ENCODE results near the gene GRAMD1B. TPM values are rescaled to one million over a fixed set of nuclear protein-coding genes. Genes with fewer than 3 reads are reported as not detected.

GRAMD1B gene
- total and polyA plus RNA-seq, 4 donors: 28.7 to 51.5 (median 45.9) TPM

DNA sequence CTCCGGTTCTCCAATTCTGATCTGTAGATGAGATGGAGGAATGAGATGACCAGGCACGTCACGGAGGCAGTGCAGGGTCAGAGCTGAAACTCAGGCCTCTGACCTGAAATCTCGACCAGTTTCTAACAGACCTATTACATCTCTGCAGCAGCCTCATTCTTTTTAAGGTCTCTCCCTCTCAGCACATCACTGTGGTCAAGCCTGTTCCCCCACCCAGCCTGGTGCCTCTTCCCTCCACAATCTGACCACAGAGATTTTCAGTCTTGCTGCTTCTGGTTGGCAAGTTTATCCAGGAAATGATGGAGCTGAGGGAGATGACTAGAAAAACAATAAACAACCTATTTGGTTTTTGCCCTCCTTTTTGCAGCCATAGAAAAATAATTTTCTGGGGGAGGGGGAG lies 9.5 kb downstream of the GRAMD1B start:
- no peak overlapping the region for H3K4me3 ChIP-seq (ENCODE audit: low read depth, low read length)
- no peaks in the 10 kb centered on the region for H3K9me3 ChIP-seq (ENCODE audit: control insufficient read depth, insufficient read depth, low read length)
- H3K27me3 ChIP-seq (ENCODE audit: control insufficient read depth, insufficient read depth, low read length): no peaks in the 10 kb centered on the region
- no peak for DNase-seq (ENCODE audit: low read depth in 4 of 6, low spot score in 6 of 6)
- no peak overlapping the region for H3K27ac ChIP-seq (ENCODE audit: low read depth, low read length)
- H3K36me3 ChIP-seq (ENCODE audit: control insufficient read depth, insufficient read depth, low read length): no peaks in the 10 kb centered on the region
- WGBS (ENCODE audit: insufficient coverage): 72% methylated on average over 4 of the region's 4 CpGs
- H3K4me1 ChIP-seq (ENCODE audit: control insufficient read depth, insufficient read depth, low read length): peaks cover 4% of the 10 kb centered on the region

DNA sequence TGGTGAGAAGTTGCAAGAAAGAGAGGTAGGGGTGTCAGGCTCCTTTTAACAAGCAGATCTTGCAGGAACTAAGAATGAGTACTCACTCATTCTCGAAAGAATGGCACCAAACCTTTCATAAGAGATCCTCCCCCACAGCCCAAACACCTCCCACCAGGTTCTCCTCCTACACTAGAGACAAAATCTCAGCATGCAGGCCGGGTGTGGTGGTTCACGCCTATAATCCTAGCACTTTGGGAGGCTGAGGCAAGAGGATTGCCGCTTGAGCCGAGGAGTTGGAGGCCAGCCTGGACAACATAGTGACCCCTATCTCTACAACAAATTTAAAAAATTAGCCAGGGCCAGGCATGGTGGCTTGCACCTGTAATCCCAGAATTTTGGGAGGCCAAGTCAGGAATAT lies 11.1 kb downstream of the GRAMD1B start:
- Histone ChIP-seq H3K27me3 (ENCODE audit: control insufficient read depth, insufficient read depth, low read length) (no peaks in the 10 kb centered on the region), H3K4me3 (ENCODE audit: low read depth, low read length) (no peak overlapping the region), H3K27ac (ENCODE audit: low read depth, low read length) (no peak overlapping the region), H3K36me3 (ENCODE audit: control insufficient read depth, insufficient read depth, low read length) (peaks cover 4% of the 10 kb centered on the region), H3K9me3 (ENCODE audit: control insufficient read depth, insufficient read depth, low read length) (no peaks in the 10 kb centered on the region), H3K4me1 (ENCODE audit: control insufficient read depth, insufficient read depth, low read length) (peaks cover 4% of the 10 kb centered on the region)
- 96% methylated on average over 5 of the region's 5 CpGs for WGBS (ENCODE audit: insufficient coverage)
- DNase-seq (ENCODE audit: low read depth in 4 of 6, low spot score in 6 of 6): no peak

DNA sequence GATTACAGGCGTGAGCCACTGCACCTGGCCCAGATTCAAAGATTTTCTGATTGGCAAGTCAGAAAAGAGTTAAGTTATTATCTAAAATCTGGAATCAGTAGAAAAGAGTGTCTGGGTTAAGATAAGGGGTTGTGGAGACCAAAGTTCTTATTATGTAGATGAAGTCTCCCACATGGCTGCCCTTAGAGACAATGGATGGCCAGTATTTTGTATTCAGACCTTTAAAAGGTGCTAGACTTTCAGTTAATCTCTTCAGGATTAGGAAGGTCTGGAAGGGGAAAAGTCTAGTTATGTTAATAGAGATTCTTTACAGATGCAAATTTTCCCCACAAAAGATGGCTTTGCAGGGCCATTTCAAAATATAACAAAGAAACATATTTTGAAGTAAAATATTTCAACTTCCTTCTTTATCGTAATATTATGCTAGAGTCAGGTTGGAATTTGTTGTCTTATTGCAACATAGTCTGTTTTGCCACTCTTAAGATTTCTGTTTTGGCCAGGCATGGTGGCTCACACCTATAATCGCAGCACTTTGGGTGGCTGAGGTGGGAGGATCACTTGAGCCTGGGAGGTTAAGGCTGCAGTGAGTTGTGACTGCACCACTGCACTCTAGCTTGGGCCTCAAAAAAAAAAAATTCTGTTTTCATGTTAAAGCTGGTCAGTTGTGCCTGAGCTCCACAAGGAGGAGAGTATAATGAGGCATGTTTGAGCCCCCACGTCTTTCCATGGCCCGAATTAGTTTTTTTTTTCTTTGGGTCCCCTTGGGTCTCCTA lies 14.0 kb downstream of the GRAMD1B start:
- Histone ChIP-seq H3K27ac (ENCODE audit: low read depth, low read length) (no peak overlapping the region), H3K27me3 (ENCODE audit: control insufficient read depth, insufficient read depth, low read length) (no peaks in the 10 kb centered on the region), H3K4me3 (ENCODE audit: low read depth, low read length) (no peak overlapping the region), H3K9me3 (ENCODE audit: control insufficient read depth, insufficient read depth, low read length) (no peaks in the 10 kb centered on the region), H3K36me3 (ENCODE audit: control insufficient read depth, insufficient read depth, low read length) (peaks cover 4% of the 10 kb centered on the region), H3K4me1 (ENCODE audit: control insufficient read depth, insufficient read depth, low read length) (no peaks in the 10 kb centered on the region)
- DNase-seq (ENCODE audit: low read depth in 4 of 6, low spot score in 6 of 6): no peak
- 93% methylated on average over 4 of the region's 5 CpGs for WGBS (ENCODE audit: insufficient coverage)

DNA sequence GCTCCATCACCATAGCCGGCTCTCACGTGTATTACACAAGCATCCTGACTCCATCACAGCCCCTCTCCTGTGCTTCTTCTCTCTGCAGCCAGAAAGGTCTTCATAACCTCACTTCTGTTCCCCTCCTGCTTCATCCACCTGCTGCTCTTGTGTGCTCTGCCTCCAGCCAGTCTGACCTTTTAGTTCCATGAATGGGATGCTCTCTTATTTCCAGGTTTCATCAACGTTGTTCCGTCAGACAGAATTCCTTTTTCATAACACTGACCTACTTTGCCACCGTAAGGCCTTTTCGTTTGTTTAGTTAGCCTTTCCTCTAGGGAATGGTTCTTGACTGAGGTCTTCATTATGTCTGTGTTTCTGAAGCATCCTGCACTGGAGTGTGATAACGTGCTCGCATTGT lies 18.8 kb downstream of the GRAMD1B start:
- 53% methylated on average over 3 of the region's 8 CpGs for WGBS (ENCODE audit: insufficient coverage)
- Histone ChIP-seq H3K27me3 (ENCODE audit: control insufficient read depth, insufficient read depth, low read length) (no peaks in the 10 kb centered on the region), H3K27ac (ENCODE audit: low read depth, low read length) (no peak overlapping the region), H3K4me3 (ENCODE audit: low read depth, low read length) (no peak overlapping the region), H3K9me3 (ENCODE audit: control insufficient read depth, insufficient read depth, low read length) (no peaks in the 10 kb centered on the region), H3K4me1 (ENCODE audit: control insufficient read depth, insufficient read depth, low read length) (peaks cover 7% of the 10 kb centered on the region), H3K36me3 (ENCODE audit: control insufficient read depth, insufficient read depth, low read length) (peaks cover 4% of the 10 kb centered on the region)
- peak in 1 of 6 donors; percentile 32 for DNase-seq (ENCODE audit: low read depth in 4 of 6, low spot score in 6 of 6)

DNA sequence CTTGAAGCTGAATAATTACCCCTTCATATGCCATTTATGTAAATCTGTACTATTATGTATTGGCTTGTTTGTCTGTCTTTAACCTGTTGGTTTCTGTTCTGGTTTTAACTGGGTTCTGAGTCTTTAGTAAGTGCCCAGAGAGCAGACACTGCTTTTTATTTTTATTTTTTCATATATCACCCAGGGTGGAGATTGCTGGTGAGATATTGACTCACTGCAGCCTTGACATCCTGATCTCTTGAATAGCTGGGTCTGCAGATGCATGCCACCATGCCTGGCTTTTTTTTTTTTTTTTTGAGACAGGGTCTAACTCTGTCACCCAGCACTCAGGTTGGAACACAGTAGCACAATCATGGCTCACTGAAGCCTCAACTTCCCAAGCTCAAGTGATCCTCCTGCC lies 19.4 kb downstream of the GRAMD1B start:
- peaks cover 7% of the 10 kb centered on the region for H3K4me1 ChIP-seq (ENCODE audit: control insufficient read depth, insufficient read depth, low read length)
- no peak overlapping the region for H3K27ac ChIP-seq (ENCODE audit: low read depth, low read length)

DNA sequence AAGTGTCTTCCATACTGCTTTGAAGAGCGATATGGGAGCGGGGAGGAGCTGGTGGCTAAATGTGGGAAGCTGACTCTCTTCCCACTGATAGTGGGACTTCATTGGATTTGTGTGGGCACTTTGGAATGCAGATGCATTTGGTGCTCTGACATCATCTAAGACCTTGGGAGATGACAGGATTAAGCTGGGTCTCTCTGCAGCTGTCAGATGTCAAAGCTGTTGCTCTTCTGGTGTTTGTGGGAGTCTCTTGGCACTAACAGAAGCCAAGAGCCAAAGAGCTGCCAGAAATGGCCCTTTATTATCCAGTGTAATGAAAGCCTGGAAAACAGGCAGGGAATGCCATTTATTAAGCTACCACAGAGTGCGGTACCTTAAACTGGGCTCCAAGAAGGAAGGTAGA lies 20.6 kb downstream of the GRAMD1B start:
- WGBS (ENCODE audit: insufficient coverage): 91% methylated on average over 2 of the region's 3 CpGs
- Histone ChIP-seq H3K9me3 (ENCODE audit: control insufficient read depth, insufficient read depth, low read length) (no peaks in the 10 kb centered on the region), H3K4me3 (ENCODE audit: low read depth, low read length) (no peak overlapping the region), H3K36me3 (ENCODE audit: control insufficient read depth, insufficient read depth, low read length) (peaks cover 2% of the 10 kb centered on the region), H3K27ac (ENCODE audit: low read depth, low read length) (peak overlapping the region; percentile 17), H3K27me3 (ENCODE audit: control insufficient read depth, insufficient read depth, low read length) (no peaks in the 10 kb centered on the region), H3K4me1 (ENCODE audit: control insufficient read depth, insufficient read depth, low read length) (peaks cover 7% of the 10 kb centered on the region)
- peak in 2 of 6 donors; percentile 68 to 78 for DNase-seq (ENCODE audit: low read depth in 4 of 6, low spot score in 6 of 6)

More for the DNA sequence above, 19.4 kb downstream of the GRAMD1B start:
- H3K9me3 ChIP-seq (ENCODE audit: control insufficient read depth, insufficient read depth, low read length): no peaks in the 10 kb centered on the region
- H3K4me3 ChIP-seq (ENCODE audit: low read depth, low read length): no peak overlapping the region
- H3K27me3 ChIP-seq (ENCODE audit: control insufficient read depth, insufficient read depth, low read length): no peaks in the 10 kb centered on the region
- DNase-seq (ENCODE audit: low read depth in 4 of 6, low spot score in 6 of 6): no peak
- H3K36me3 ChIP-seq (ENCODE audit: control insufficient read depth, insufficient read depth, low read length): peaks cover 4% of the 10 kb centered on the region

DNA sequence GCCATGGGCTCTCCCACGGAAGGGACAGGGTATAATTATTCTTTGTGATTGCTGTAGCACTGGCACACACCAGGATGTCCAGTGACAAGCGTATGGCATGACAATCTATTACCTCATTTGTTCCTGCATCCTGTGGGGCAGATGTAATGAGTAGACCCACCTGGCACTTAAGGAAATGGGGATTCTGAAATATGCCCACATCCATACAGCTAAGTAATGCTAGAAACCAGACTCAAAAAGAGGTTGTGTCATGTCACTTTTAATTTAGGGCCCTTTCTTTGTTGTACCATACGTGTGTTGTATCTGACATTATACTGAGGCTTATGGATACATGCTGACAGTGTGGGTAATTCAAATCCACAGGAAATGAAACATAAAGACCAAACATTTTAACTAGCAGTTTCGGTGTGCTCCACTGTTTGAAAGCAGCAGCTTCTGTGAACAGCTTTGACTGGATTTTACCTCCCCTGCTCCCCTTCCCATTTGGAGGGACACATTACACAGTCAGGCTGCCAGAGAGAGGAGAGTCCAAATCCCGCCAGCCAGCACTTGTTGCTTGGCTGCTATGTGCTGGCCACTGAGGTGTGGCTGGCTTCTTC lies 21.2 kb downstream of the GRAMD1B start:
- peak overlapping the region; percentile 17 for H3K27ac ChIP-seq (ENCODE audit: low read depth, low read length)
- 46% methylated on average over 1 of the region's 5 CpGs for WGBS (ENCODE audit: insufficient coverage)
- DNase-seq (ENCODE audit: low read depth in 4 of 6, low spot score in 6 of 6): peak in 2 of 6 donors; percentile 74 to 77

DNA sequence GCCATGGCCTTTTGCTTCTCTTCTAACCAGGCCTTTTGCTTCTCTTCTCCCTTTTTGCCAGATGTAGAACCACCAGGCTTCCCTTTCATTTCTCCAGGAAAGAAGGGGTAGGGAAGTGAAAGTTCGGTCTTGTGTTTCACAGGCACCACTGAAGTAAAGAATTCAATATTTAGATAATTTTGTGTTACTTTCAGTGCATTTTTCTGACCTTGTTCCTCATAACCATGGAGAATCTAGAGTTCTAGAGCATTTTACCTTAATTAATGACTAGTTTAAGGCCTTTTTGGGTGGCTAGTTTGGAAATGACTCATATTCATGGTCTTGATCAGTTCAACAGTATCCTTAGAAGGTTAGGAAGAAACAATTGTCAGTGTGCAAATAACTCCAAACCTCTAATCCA lies 22.7 kb downstream of the GRAMD1B start:
- Histone ChIP-seq H3K9me3 (ENCODE audit: control insufficient read depth, insufficient read depth, low read length) (no peaks in the 10 kb centered on the region), H3K36me3 (ENCODE audit: control insufficient read depth, insufficient read depth, low read length) (no peaks in the 10 kb centered on the region), H3K4me3 (ENCODE audit: low read depth, low read length) (no peak overlapping the region), H3K27ac (ENCODE audit: low read depth, low read length) (no peak overlapping the region), H3K4me1 (ENCODE audit: control insufficient read depth, insufficient read depth, low read length) (peaks cover 7% of the 10 kb centered on the region), H3K27me3 (ENCODE audit: control insufficient read depth, insufficient read depth, low read length) (no peaks in the 10 kb centered on the region)
- DNase-seq (ENCODE audit: low read depth in 4 of 6, low spot score in 6 of 6): no peak
- WGBS (ENCODE audit: insufficient coverage): no CpG with 5 or more reads among the region's 1 CpG

More for the DNA sequence above, 21.2 kb downstream of the GRAMD1B start:
- Histone ChIP-seq H3K9me3 (ENCODE audit: control insufficient read depth, insufficient read depth, low read length) (no peaks in the 10 kb centered on the region), H3K4me3 (ENCODE audit: low read depth, low read length) (no peak overlapping the region), H3K4me1 (ENCODE audit: control insufficient read depth, insufficient read depth, low read length) (peaks cover 7% of the 10 kb centered on the region), H3K36me3 (ENCODE audit: control insufficient read depth, insufficient read depth, low read length) (no peaks in the 10 kb centered on the region), H3K27me3 (ENCODE audit: control insufficient read depth, insufficient read depth, low read length) (no peaks in the 10 kb centered on the region)

DNA sequence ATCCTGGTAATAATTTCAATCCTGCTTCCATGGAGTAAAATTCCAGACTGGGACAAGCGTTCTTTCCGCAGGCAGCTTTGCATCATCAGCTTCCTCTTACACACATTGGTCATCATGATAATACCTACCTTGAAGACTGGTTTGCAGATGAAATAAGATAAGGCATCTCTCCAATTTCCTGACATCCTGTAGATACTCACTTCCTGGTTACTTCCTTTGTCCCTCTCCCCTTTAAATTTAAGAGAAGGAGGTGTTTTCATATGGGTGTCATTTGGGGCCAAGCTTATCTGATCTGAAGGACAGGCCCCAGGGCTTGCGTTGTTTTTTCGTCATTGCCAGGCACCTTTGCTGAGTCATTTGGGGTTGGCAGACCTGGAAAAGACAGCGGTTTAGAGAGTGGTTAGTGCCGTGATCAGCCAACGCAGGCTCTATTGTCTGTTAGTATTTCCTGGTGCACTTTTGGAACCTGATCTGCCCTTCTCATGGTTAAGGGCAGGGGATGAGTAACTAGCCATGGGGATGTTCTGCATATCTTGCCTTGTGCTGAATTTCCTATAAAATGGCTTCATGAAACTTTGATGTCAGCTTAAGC lies 24.1 kb downstream of the GRAMD1B start:
- Histone ChIP-seq H3K36me3 (ENCODE audit: control insufficient read depth, insufficient read depth, low read length) (peaks cover 2% of the 10 kb centered on the region), H3K4me1 (ENCODE audit: control insufficient read depth, insufficient read depth, low read length) (peaks cover 7% of the 10 kb centered on the region), H3K27me3 (ENCODE audit: control insufficient read depth, insufficient read depth, low read length) (no peaks in the 10 kb centered on the region), H3K4me3 (ENCODE audit: low read depth, low read length) (no peak overlapping the region), H3K9me3 (ENCODE audit: control insufficient read depth, insufficient read depth, low read length) (no peaks in the 10 kb centered on the region), H3K27ac (ENCODE audit: low read depth, low read length) (no peak overlapping the region)
- no peak for DNase-seq (ENCODE audit: low read depth in 4 of 6, low spot score in 6 of 6)
- 75% methylated on average over 5 of the region's 7 CpGs for WGBS (ENCODE audit: insufficient coverage)

DNA sequence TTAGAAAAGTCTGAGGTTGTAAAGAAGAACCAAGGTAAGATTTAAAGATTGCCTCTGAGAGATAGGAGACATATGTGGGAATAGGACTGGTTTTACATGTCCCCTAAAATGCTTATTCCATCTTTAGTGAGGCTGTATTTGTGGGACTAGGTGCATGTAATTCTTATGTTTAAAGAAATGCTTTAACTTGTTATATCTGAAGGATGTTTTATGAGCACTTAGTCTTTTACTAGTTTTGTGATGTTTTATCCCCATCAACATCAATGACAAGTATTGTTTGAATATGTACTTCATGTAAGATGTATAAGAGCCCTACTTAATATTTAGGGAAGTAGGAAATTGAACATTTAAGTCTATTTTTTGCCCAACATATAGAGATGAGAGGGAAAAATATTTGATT lies 24.7 kb downstream of the GRAMD1B start:
- H3K36me3 ChIP-seq (ENCODE audit: control insufficient read depth, insufficient read depth, low read length): peaks cover 2% of the 10 kb centered on the region
- peaks cover 7% of the 10 kb centered on the region for H3K4me1 ChIP-seq (ENCODE audit: control insufficient read depth, insufficient read depth, low read length)
- H3K27me3 ChIP-seq (ENCODE audit: control insufficient read depth, insufficient read depth, low read length): no peaks in the 10 kb centered on the region
- H3K27ac ChIP-seq (ENCODE audit: low read depth, low read length): no peak overlapping the region
- no peak overlapping the region for H3K4me3 ChIP-seq (ENCODE audit: low read depth, low read length)
- DNase-seq (ENCODE audit: low read depth in 4 of 6, low spot score in 6 of 6): no peak
- no peaks in the 10 kb centered on the region for H3K9me3 ChIP-seq (ENCODE audit: control insufficient read depth, insufficient read depth, low read length)
